DND-41 (cell line): ENCODE results near the gene TMEM270.

ENCODE experiments used
- ATAC-seq: fragments of 200-7000 bp; cut with Tn5 transposase; 3 replicates; pipeline ENCODE4 v1.9.1; 2021; ENCODE audit warnings: low read depth; ENCODE audit not compliant: insufficient read depth
- DNase-seq: peaks from one replicate; pipeline ENCODE4 v3.0.0-alpha.2; 2020
- H2AFZ ChIP-seq: 2 replicates; pipeline ENCODE4 v1.6.0; 2012; ENCODE audit warnings: low read depth, low read length
- H3K27ac ChIP-seq: 2 replicates; pipeline ENCODE4 v1.5.1; 2012; ENCODE audit warnings: low read length, inconsistent platforms
- H3K27me3 ChIP-seq: fragments of 200-600 bp; sonication (generic); 2 replicates; pipeline ENCODE4 v1.6.0; 2012; ENCODE audit warnings: low read length, mild to moderate bottlenecking, inconsistent platforms; ENCODE audit not compliant: insufficient read depth, poor library complexity
- H3K36me3 ChIP-seq: 2 replicates; pipeline ENCODE4 v1.5.1; 2012; ENCODE audit warnings: low read length, inconsistent platforms; ENCODE audit not compliant: insufficient read depth
- H3K4me1 ChIP-seq: 2 replicates; pipeline ENCODE4 v1.5.1; 2012; ENCODE audit warnings: mild to moderate bottlenecking, low read length; ENCODE audit not compliant: insufficient read depth
- H3K4me2 ChIP-seq: 2 replicates; pipeline ENCODE4 v1.6.0; 2012; ENCODE audit warnings: mild to moderate bottlenecking, moderate library complexity, low read length, inconsistent platforms; ENCODE audit not compliant: insufficient read depth
- H3K4me3 ChIP-seq, 2 experiments: fragments of 200-600 bp in 1 of 2; shearing (Covaris generic) in 1 of 2; 2 replicates each; pipeline ENCODE4 v1.5.1; 2012 to 2016; ENCODE audit warnings: inconsistent platforms in 2 of 2, low read length in 2 of 2, mild to moderate bottlenecking in 2 of 2, low read depth in 1 of 2, moderate library complexity in 1 of 2
- H3K79me2 ChIP-seq: 2 replicates; pipeline ENCODE4 v1.6.0; 2012; ENCODE audit warnings: low read length, inconsistent platforms; ENCODE audit not compliant: insufficient read depth
- H3K9ac ChIP-seq: 2 replicates; pipeline ENCODE4 v1.6.0; 2012; ENCODE audit warnings: low read depth, mild to moderate bottlenecking, inconsistent platforms, low read length, moderate library complexity
- H3K9me3 ChIP-seq: 2 replicates; pipeline ENCODE4 v1.5.1; 2012; ENCODE audit warnings: low read length, moderate library complexity, mild to moderate bottlenecking, inconsistent platforms; ENCODE audit not compliant: insufficient read depth, severe bottlenecking
- H4K20me1 ChIP-seq: 2 replicates; pipeline ENCODE4 v1.6.0; 2012; ENCODE audit warnings: low read length; ENCODE audit not compliant: insufficient read depth
- EZH2 ChIP-seq: IDR thresholded peaks from 3 replicates; pipeline ENCODE4 v1.6.1; 2012; ENCODE audit warnings: borderline replicate concordance, low read depth, mild to moderate bottlenecking, moderate library complexity, low read length, inconsistent platforms; ENCODE audit not compliant: severe bottlenecking
- TF ChIP-seq, protein P1 (sequence below): IDR thresholded peaks from 2 replicates; pipeline ENCODE4 v1.5.1; 2012; ENCODE audit warnings: borderline replicate concordance, low read length, moderate library complexity, mild to moderate bottlenecking; ENCODE audit not compliant: poor library complexity, severe bottlenecking; ENCODE audit errors: extremely low read depth

Gene TMEM270

DNA sequence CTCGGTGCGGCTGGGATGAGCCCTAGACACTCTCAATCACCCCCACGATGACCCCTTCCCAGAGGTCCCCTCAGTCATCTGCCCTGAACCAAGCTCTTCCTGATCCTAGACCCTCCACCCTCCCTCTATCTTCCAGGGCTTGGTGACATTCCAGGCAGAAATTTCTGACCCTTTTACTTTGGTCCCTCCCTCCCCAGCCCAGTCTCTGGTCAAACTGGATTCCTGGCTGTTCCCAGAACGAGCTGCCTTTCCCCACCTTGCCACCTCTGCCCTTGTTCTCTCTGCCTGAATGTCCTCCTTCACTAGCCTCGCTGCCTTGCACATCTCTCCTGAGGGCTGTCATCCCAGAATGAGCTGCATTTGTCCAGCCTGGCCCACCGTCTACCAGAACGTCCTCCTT is 31.5 kb upstream of the TMEM270 start:
- Histone ChIP-seq H3K4me1 (peaks cover 9% of the 10 kb centered on the region), H3K79me2 (no peaks in the 10 kb centered on the region), H4K20me1 (no peaks in the 10 kb centered on the region), H2AFZ (no peak overlapping the region), H3K9me3 (no peaks in the 10 kb centered on the region), H3K9ac (no peak overlapping the region), H3K4me2 (no peak overlapping the region), H3K27me3 (no peaks in the 10 kb centered on the region), H3K4me3 (no peak overlapping the region), H3K27ac (no peak overlapping the region), H3K36me3 (no peaks in the 10 kb centered on the region)
- TF ChIP-seq, protein P1, sequence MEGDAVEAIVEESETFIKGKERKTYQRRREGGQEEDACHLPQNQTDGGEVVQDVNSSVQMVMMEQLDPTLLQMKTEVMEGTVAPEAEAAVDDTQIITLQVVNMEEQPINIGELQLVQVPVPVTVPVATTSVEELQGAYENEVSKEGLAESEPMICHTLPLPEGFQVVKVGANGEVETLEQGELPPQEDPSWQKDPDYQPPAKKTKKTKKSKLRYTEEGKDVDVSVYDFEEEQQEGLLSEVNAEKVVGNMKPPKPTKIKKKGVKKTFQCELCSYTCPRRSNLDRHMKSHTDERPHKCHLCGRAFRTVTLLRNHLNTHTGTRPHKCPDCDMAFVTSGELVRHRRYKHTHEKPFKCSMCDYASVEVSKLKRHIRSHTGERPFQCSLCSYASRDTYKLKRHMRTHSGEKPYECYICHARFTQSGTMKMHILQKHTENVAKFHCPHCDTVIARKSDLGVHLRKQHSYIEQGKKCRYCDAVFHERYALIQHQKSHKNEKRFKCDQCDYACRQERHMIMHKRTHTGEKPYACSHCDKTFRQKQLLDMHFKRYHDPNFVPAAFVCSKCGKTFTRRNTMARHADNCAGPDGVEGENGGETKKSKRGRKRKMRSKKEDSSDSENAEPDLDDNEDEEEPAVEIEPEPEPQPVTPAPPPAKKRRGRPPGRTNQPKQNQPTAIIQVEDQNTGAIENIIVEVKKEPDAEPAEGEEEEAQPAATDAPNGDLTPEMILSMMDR, result no peak
- no peak for TF ChIP-seq EZH2
- ATAC-seq (no peak), DNase-seq (no peak)

GRCh38 chr7:73829921-73830680 is 30.9 kb upstream of the TMEM270 start:
- H3K4me1 ChIP-seq, result peaks cover 9% of the 10 kb centered on the region

GRCh38 chr7:73830681-73831583 is 30.0 kb upstream of the TMEM270 start, which contains the start of gene CLDN4:
Gene CLDN4, plus strand, starts transcription at chr7:73830996. Its CDS starts 206 bp downstream, at chr7:73831202.
- Histone ChIP-seq H3K9ac (no peak within 1 kb of the TSS), H3K4me3 (no peak within 1 kb of the TSS), H3K4me1 (peaks cover 9% of the 10 kb centered on the region), H3K79me2 (no peaks in the 10 kb centered on the region), H3K36me3 (no peaks in the 10 kb centered on the region), H3K9me3 (no peaks in the 10 kb centered on the region), H3K27me3 (no peaks in the 10 kb centered on the region), H2AFZ (no peak within 1 kb of the TSS), H3K4me2 (no peak within 1 kb of the TSS), H4K20me1 (no peaks in the 10 kb centered on the region), H3K27ac (no peak within 1 kb of the TSS)
- DNase-seq, result no peak
- TF ChIP-seq, protein P1, result no peak
- no peak for TF ChIP-seq EZH2
- ATAC-seq, result no peak

More at GRCh38 chr7:73829921-73830680, 30.9 kb upstream of the TMEM270 start:
- DNase-seq, result no peak
- Histone ChIP-seq H3K9me3 (no peaks in the 10 kb centered on the region), H2AFZ (no peak overlapping the region), H3K27ac (no peak overlapping the region), H3K9ac (no peak overlapping the region), H3K27me3 (no peaks in the 10 kb centered on the region), H3K4me2 (no peak overlapping the region), H3K36me3 (no peaks in the 10 kb centered on the region), H3K4me3 (no peak overlapping the region), H3K79me2 (no peaks in the 10 kb centered on the region), H4K20me1 (no peaks in the 10 kb centered on the region)
- TF ChIP-seq, protein P1, result peak; percentile 15
- no peak for TF ChIP-seq EZH2
- ATAC-seq, result no peak
